Smooth muscle cell (in vitro differentiated cells): ENCODE results near the gene SLC25A47. TPM values are rescaled to one million over a fixed set of nuclear protein-coding genes. Genes with fewer than 3 reads are reported as not detected.
"Not testable (repeated sequence)": the region's sequence is repeated elsewhere in the genome, so short reads cannot be mapped to it uniquely, and the experiment has no call there.

Source experiments
- DNase-seq: peaks from one replicate; lab custom pipeline; 2025; ENCODE audit not compliant: unreplicated experiment; lab: John Stamatoyannopoulos, UW
- H2AFZ ChIP-seq: fragments of 200-600 bp; sonication (generic); 2 replicates; pipeline ENCODE4 v1.6.0; 2016; ENCODE audit warnings: antibody characterized with exemption, low read depth, mild to moderate bottlenecking
- H3F3A ChIP-seq: fragments of 200-600 bp; sonication (generic); 2 replicates; pipeline ENCODE4 v1.6.0; 2017; ENCODE audit warnings: antibody characterized with exemption, low read depth
- H3K27ac ChIP-seq: fragments of 200-600 bp; sonication (generic); 2 replicates; pipeline ENCODE4 v1.5.1; 2016; ENCODE audit warnings: low read depth, mild to moderate bottlenecking
- H3K27me3 ChIP-seq: fragments of 200-600 bp; sonication (generic); 2 replicates; pipeline ENCODE4 v1.6.1; 2016; ENCODE audit warnings: low read depth, mild to moderate bottlenecking
- H3K36me3 ChIP-seq: fragments of 200-600 bp; sonication (generic); 2 replicates; pipeline ENCODE4 v1.5.1; 2016; ENCODE audit warnings: low read depth
- H3K4me1 ChIP-seq: fragments of 200-600 bp; sonication (generic); 2 replicates; pipeline ENCODE4 v1.5.1; 2016; ENCODE audit warnings: low read depth
- H3K4me2 ChIP-seq: fragments of 200-600 bp; sonication (generic); 2 replicates; pipeline ENCODE4 v1.6.0; 2016; ENCODE audit warnings: mild to moderate bottlenecking
- H3K4me3 ChIP-seq: fragments of 200-600 bp; sonication (generic); 2 replicates; pipeline ENCODE4 v1.5.1; 2016; ENCODE audit warnings: mild to moderate bottlenecking
- H3K79me2 ChIP-seq: fragments of 200-600 bp; sonication (generic); 2 replicates; pipeline ENCODE4 v1.6.0; 2016; ENCODE audit warnings: low read depth, mild to moderate bottlenecking
- H3K9ac ChIP-seq: fragments of 200-600 bp; sonication (generic); 2 replicates; pipeline ENCODE4 v1.6.0; 2016; ENCODE audit warnings: low read depth
- H3K9me3 ChIP-seq: fragments of 200-600 bp; sonication (generic); replicated peaks from 2 replicates; pipeline ENCODE4 v1.5.1; 2016; ENCODE audit warnings: low read depth
- H4K20me1 ChIP-seq: fragments of 200-600 bp; sonication (generic); 2 replicates; pipeline ENCODE4 v1.6.0; 2016; ENCODE audit warnings: low read depth
- WGBS: methylation state at CpG from one replicate; pipeline ENCODE4 v1.1.7; 2016; ENCODE audit warnings: low lambda C conversion rate; 5-methylcytosine and 5-hydroxymethylcytosine counted together
- polyA plus RNA-seq: library from polyadenylated mRNA; unstranded; fragments of >200 nt; fragmentation: Nextera tagmentation; extraction: Ambion mirVana; gene quantifications from 2 replicates; pipeline ENCODE4 v1.2.1, GENCODE V29; 2016
- total RNA-seq: library from RNA; depleted of rRNA; stranded (reverse); fragments of >200 nt; gene quantifications from 2 replicates; pipeline ENCODE4 v1.2.3, GENCODE V29; 2014
- TF ChIP-seq, protein P1 (sequence below): fragments of 200-600 bp; sonication (generic); IDR thresholded peaks from 2 replicates; pipeline ENCODE4 v1.5.1; 2017; ENCODE audit warnings: borderline replicate concordance, mild to moderate bottlenecking, antibody characterized with exemption; ENCODE audit not compliant: insufficient read depth, poor library complexity, severe bottlenecking

SLC25A47 gene
- total and polyA plus RNA-seq, 2 experiments from 2014 or later = not detected

DNA sequence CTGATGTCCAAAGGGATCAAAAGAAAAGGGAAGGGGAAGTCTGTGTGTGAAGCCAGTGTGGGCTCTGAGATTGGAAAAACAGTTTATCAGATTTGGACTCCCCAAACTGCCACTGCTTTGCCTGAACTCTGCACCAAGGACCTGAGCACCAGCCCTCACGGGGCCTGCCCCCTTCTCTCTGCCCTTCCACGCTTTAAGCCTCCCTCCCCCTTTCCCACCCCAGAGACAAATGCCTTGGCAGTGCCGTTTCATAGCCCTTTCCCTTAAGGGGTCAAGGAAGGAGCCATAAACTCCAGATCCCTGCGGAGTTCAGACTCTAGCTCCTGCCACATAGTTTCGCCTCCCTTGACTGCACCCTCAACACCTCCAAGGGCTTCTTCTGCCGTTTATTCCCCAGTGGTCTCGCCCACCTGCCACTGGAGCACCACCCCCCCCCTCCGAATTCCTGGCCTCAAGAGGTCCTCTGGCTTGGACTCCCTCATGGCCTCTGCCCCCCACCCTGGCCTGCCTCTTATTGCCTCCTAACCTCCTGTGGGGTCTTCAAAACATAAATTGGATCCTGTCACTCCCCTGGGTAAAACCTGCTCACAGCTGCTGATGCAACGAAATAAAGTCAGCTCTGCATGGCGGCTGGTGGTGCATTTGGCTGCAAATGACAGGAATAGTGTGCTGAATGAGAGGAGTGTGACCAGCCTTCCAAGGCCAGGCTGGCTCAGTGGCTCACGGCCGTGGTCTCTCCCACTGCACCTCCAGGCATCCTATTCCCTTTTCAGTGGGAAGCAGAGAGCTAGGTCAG is 35.7 kb upstream of the SLC25A47 start:
- no peak overlapping the region for H2AFZ ChIP-seq
- peaks cover 17% of the 10 kb centered on the region for H3F3A ChIP-seq
- H3K9ac ChIP-seq = no peak overlapping the region
- peaks cover 3% of the 10 kb centered on the region for H3K79me2 ChIP-seq
- TF ChIP-seq, protein P1, sequence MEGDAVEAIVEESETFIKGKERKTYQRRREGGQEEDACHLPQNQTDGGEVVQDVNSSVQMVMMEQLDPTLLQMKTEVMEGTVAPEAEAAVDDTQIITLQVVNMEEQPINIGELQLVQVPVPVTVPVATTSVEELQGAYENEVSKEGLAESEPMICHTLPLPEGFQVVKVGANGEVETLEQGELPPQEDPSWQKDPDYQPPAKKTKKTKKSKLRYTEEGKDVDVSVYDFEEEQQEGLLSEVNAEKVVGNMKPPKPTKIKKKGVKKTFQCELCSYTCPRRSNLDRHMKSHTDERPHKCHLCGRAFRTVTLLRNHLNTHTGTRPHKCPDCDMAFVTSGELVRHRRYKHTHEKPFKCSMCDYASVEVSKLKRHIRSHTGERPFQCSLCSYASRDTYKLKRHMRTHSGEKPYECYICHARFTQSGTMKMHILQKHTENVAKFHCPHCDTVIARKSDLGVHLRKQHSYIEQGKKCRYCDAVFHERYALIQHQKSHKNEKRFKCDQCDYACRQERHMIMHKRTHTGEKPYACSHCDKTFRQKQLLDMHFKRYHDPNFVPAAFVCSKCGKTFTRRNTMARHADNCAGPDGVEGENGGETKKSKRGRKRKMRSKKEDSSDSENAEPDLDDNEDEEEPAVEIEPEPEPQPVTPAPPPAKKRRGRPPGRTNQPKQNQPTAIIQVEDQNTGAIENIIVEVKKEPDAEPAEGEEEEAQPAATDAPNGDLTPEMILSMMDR = no peak
- H3K4me2 ChIP-seq = no peak overlapping the region
- no peaks in the 10 kb centered on the region for H3K4me1 ChIP-seq
- no peaks in the 10 kb centered on the region for H3K9me3 ChIP-seq
- H4K20me1 ChIP-seq = peaks cover 19% of the 10 kb centered on the region
- no peaks in the 10 kb centered on the region for H3K36me3 ChIP-seq
- H3K27ac ChIP-seq = no peak overlapping the region
- no peaks in the 10 kb centered on the region for H3K27me3 ChIP-seq
- DNase-seq = no peak
- H3K4me3 ChIP-seq = no peak overlapping the region
- 91% methylated on average over 10 of the region's 12 CpGs for WGBS

DNA sequence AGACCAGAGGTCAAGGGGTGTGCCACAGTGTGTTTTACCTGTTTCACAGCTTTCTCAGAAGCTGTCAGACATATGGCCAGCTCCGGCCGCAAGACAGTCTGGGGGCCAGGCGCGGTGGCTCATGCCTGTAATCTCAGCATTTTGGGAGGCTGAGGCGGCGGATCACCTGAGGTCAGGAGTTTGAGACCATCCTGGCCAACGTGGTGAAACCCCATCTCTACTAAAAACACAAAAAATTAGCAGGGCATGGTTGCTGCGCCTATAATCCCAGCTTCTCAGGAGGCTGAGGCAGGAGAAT is 35.2 kb upstream of the SLC25A47 start:
- H3K27ac ChIP-seq, H3K27me3 ChIP-seq, H3K36me3 ChIP-seq, H3K4me3 ChIP-seq, H3K9ac ChIP-seq, H3K4me2 ChIP-seq, DNase-seq, H2AFZ ChIP-seq, H3K4me1 ChIP-seq, H3K9me3 ChIP-seq, H3K79me2 ChIP-seq: not testable (repeated sequence)
- WGBS = 92% methylated on average over 8 of the region's 8 CpGs
- Histone ChIP-seq H3F3A (peaks cover 12% of the 10 kb centered on the region), H4K20me1 (peaks cover 13% of the 10 kb centered on the region)

DNA sequence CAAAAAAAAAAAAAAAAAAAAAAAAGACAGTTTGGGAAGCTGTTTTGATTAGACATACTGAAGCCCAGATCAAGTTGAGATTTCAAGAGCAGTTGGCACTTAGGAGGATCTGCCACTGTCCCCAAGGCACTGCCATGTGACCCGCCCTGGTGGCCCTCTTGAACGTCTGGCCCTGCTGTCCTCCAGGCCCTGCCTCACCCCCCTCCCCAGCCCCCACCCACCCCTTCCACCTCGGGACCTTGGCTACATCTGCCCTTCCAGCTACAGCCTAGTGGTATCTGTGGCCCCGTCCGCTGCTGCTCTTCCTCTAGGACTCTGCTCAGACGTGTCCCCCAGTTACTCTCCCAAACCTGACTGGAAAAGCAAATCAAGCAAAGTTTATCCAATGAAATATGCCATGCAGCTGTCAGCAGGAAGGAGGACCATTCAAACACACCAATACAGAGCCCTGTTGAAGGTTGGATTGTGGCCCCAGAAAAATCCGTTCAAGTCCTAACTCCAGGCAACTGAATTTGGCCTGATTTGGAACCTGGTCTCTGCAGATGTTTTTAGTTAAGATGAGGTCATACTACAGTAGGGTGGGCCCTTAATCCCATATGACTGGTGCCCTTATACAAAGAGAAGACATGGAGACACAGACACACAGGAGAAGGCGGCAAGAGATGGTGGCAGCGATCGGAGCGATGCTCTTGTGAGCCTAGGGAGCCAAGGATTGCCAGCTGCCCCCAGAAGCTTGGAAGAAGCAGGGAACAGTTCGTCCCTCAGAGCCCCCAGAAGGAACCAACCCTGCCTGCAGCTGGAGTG is 34.6 kb upstream of the SLC25A47 start:
- TF ChIP-seq, protein P1 = no peak
- 90% methylated on average over 11 of the region's 12 CpGs for WGBS

DNA sequence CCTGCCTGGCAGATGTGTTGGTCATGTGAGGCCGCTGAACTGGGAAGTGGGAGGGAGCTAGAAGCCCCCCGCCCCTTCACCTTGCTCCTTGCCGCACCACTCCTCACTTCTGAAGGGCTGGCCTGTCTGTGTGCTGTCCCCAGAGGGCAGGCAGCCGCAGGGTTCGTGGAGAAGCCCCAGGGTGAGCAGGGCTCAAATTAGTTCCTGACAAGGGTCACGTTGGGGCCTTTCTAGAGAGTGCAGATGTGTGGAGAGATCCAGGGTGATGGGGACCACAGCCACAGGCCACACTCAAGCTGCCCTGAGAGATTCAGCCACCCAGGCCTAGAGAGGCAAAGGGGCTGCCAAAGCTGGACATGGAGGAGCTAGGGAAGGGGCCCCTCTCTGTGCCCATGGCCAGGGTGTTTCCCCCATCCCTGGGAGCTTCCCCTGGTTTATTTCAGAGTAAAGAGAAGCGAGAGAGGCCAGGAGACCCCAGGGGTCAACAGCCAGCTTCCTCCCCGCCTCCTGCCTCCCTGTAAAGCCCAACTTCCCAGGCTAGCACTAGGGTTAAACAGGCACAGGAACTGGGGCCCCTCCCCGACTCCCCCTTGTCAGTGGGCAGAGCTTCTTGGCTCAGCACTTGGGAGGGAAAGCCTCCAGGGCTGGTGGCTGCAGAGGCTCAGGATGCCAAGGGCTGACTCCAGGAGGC is 33.1 kb upstream of the SLC25A47 start:
- Histone ChIP-seq H3K27ac (no peak overlapping the region), H3F3A (no peaks in the 10 kb centered on the region), H3K4me1 (no peaks in the 10 kb centered on the region), H4K20me1 (no peaks in the 10 kb centered on the region), H3K79me2 (no peaks in the 10 kb centered on the region), H3K27me3 (no peaks in the 10 kb centered on the region), H3K9me3 (no peaks in the 10 kb centered on the region), H2AFZ (no peak overlapping the region), H3K4me2 (no peak overlapping the region), H3K9ac (no peak overlapping the region), H3K36me3 (no peaks in the 10 kb centered on the region), H3K4me3 (no peak overlapping the region)
- no peak for DNase-seq
- 91% methylated on average over 9 of the region's 9 CpGs for WGBS
- TF ChIP-seq, protein P1 = no peak

More for the DNA sequence above, 34.6 kb upstream of the SLC25A47 start:
- Histone ChIP-seq H3K27ac (no peak overlapping the region), H2AFZ (no peak overlapping the region), H3K9ac (no peak overlapping the region), H3K4me3 (no peak overlapping the region), H3K79me2 (peaks cover 3% of the 10 kb centered on the region), H3K9me3 (no peaks in the 10 kb centered on the region), H3K4me1 (no peaks in the 10 kb centered on the region), H3K36me3 (no peaks in the 10 kb centered on the region), H3F3A (peaks cover 5% of the 10 kb centered on the region), H4K20me1 (peaks cover 10% of the 10 kb centered on the region), H3K4me2 (no peak overlapping the region), H3K27me3 (no peaks in the 10 kb centered on the region)
- DNase-seq = no peak
